KMS-11 (cell line): ENCODE data around the gene REEP5.
"Not testable (repeated sequence)": the region's sequence is repeated elsewhere in the genome, so short reads cannot be mapped to it uniquely, and the experiment has no call there.

Experiments used
- H2AFZ ChIP-seq: fragments of 200-600 bp; sonication (generic); 2 replicates; pipeline ENCODE4 v1.6.1; 2016; ENCODE audit warnings: antibody characterized with exemption, mixed run types, low read depth
- H3K27ac ChIP-seq: fragments of 200-600 bp; sonication (generic); 2 replicates; pipeline ENCODE4 v1.6.1; 2016; ENCODE audit warnings: mild to moderate bottlenecking, mixed run types
- H3K27me3 ChIP-seq: fragments of 200-600 bp; sonication (generic); 2 replicates; pipeline ENCODE4 v1.6.1; 2017; ENCODE audit warnings: mild to moderate bottlenecking, low read depth, mixed run types, moderate library complexity; ENCODE audit not compliant: insufficient read depth
- H3K36me3 ChIP-seq: fragments of 200-600 bp; sonication (generic); 2 replicates; pipeline ENCODE4 v1.6.1; 2017; ENCODE audit warnings: mild to moderate bottlenecking, mixed run types; ENCODE audit not compliant: insufficient read depth
- H3K4me1 ChIP-seq: fragments of 200-600 bp; sonication (generic); 2 replicates; pipeline ENCODE4 v1.6.1; 2016; ENCODE audit warnings: mild to moderate bottlenecking, low read depth, mixed run types; ENCODE audit not compliant: poor library complexity, severe bottlenecking
- H3K4me2 ChIP-seq: fragments of 200-600 bp; sonication (generic); 2 replicates; pipeline ENCODE4 v1.7.0; 2016; ENCODE audit warnings: mild to moderate bottlenecking, mixed run types
- H3K4me3 ChIP-seq: fragments of 200-600 bp; sonication (generic); IDR thresholded peaks from 2 replicates; pipeline ENCODE4 v1.6.1; 2017; ENCODE audit warnings: low read depth, low read length, mixed read lengths; ENCODE audit not compliant: insufficient read depth
- H3K79me2 ChIP-seq: fragments of 200-600 bp; sonication (generic); 2 replicates; pipeline ENCODE4 v1.6.1; 2016; ENCODE audit warnings: low read depth, mixed run types; ENCODE audit not compliant: insufficient read depth
- H3K9ac ChIP-seq: fragments of 200-600 bp; sonication (generic); 2 replicates; pipeline ENCODE4 v1.6.1; 2016; ENCODE audit warnings: mild to moderate bottlenecking, mixed run types
- H4K20me1 ChIP-seq: fragments of 200-600 bp; sonication (generic); 2 replicates; pipeline ENCODE4 v1.6.1; 2016; ENCODE audit warnings: mild to moderate bottlenecking, mixed run types; ENCODE audit not compliant: insufficient read depth
- TF ChIP-seq, protein P1 (sequence below): fragments of 200-600 bp; sonication (generic); conservative IDR thresholded peaks from 2 replicates; pipeline ENCODE4 v1.6.1; 2017; ENCODE audit warnings: low read depth, mild to moderate bottlenecking, antibody characterized with exemption, low read length, moderate library complexity, mixed read lengths

Gene REEP5

DNA sequence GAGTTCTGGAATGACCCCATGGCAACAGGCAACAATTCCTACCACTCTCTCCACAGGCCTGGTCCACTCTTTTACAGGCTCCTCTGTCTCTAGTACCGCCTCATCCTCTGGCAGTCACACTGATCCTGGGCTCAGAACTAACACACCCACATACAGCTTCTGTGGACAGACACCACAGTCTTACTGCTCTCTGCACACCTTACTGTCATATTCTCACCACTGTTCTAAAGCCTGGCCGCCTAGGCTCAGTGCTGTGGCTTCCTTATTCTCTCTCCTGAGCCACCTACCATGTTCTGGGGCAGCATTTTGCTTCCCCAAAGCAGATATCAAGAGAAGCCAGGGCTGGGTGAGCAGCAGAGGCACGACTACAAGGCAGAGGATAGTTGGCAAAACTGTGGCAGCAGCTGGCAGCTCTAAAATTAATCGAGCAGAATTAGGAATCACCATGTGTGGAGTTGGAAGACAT, 14.8 kb downstream of the REEP5 start:
- Histone ChIP-seq H3K27ac (no peak overlapping the region), H3K36me3 (no peaks in the 10 kb centered on the region), H3K4me3 (no peak overlapping the region), H3K79me2 (no peaks in the 10 kb centered on the region), H3K4me2 (no peak overlapping the region), H4K20me1 (no peaks in the 10 kb centered on the region), H3K9ac (no peak overlapping the region), H2AFZ (no peak overlapping the region), H3K27me3 (no peaks in the 10 kb centered on the region), H3K4me1 (no peaks in the 10 kb centered on the region)
- TF ChIP-seq, protein P1, sequence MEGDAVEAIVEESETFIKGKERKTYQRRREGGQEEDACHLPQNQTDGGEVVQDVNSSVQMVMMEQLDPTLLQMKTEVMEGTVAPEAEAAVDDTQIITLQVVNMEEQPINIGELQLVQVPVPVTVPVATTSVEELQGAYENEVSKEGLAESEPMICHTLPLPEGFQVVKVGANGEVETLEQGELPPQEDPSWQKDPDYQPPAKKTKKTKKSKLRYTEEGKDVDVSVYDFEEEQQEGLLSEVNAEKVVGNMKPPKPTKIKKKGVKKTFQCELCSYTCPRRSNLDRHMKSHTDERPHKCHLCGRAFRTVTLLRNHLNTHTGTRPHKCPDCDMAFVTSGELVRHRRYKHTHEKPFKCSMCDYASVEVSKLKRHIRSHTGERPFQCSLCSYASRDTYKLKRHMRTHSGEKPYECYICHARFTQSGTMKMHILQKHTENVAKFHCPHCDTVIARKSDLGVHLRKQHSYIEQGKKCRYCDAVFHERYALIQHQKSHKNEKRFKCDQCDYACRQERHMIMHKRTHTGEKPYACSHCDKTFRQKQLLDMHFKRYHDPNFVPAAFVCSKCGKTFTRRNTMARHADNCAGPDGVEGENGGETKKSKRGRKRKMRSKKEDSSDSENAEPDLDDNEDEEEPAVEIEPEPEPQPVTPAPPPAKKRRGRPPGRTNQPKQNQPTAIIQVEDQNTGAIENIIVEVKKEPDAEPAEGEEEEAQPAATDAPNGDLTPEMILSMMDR: no peak

DNA sequence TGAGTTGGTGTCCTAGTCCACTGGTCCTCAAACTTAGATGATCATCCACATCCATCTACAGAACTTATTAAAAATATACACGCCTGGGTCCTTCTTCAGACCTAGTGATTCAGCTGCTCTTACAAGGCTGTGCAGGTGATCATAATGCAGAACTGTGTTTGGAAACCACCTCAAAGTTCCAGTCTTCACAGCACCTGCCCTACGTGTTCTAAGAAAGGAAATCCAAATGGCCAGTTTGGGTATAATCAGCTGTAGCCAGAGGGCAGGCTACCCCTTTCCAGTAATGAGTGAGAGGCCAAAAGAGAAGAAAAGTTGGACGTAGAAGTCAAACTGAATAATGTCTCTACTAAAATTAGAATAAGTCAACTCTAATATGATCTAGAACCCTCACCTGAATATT, 15.4 kb downstream of the REEP5 start:
- Histone ChIP-seq H4K20me1 (no peaks in the 10 kb centered on the region), H3K9ac (no peak overlapping the region), H3K36me3 (no peaks in the 10 kb centered on the region), H3K4me2 (no peak overlapping the region), H3K79me2 (no peaks in the 10 kb centered on the region), H3K27ac (no peak overlapping the region), H2AFZ (no peak overlapping the region), H3K4me3 (no peak overlapping the region), H3K27me3 (no peaks in the 10 kb centered on the region), H3K4me1 (no peaks in the 10 kb centered on the region)
- TF ChIP-seq, protein P1: no peak

DNA sequence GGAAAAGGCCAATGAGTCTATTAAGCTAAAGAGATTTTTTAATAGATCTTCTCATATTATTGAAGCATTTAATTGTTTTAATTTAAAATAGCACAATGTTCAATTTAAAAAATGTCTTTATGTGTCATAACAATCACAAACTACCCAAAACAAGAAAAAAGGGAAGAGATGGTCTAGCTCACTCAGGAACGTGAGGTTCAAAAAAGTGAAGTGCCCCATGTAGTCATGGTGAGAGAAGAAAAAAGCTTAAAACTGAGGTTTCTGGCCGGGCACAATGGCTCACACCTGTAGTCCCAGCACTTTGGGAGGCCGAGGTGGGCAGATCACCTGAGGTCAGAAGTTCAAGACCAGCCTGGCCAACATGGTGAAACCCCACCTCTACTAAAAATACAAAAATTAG, 17.0 kb downstream of the REEP5 start:
- not testable (repeated sequence) for H3K27me3 ChIP-seq, H4K20me1 ChIP-seq, H3K4me3 ChIP-seq, H3K4me1 ChIP-seq, H3K79me2 ChIP-seq, H3K9ac ChIP-seq, H3K36me3 ChIP-seq, H2AFZ ChIP-seq, H3K4me2 ChIP-seq, H3K27ac ChIP-seq

DNA sequence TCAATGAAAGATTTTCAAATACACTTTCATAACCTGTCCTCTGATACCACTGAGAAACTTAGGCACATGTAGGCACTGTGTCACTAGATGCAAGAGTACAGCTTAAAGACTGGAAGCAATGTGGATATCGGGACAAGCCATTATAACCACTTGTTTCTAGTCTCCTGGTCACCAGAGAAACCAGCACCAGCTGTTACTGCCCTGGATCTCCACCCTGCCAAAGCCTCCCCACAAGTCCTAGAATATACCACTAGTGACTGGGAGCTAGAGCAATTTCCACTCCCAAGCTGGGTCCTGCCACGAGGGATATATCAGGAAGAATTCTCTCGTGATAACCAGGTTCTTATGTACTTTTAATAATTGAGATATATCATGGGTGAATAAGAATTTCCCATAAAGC, 19.5 kb downstream of the REEP5 start:
- H3K4me1 ChIP-seq: no peaks in the 10 kb centered on the region
- TF ChIP-seq, protein P1: no peak
- H3K79me2 ChIP-seq: no peaks in the 10 kb centered on the region
- no peaks in the 10 kb centered on the region for H3K36me3 ChIP-seq
- H3K4me2 ChIP-seq: no peak overlapping the region
- H3K9ac ChIP-seq: no peak overlapping the region
- H3K4me3 ChIP-seq: no peak overlapping the region
- H3K27ac ChIP-seq: no peak overlapping the region
- H2AFZ ChIP-seq: no peak overlapping the region
- no peaks in the 10 kb centered on the region for H4K20me1 ChIP-seq
- no peaks in the 10 kb centered on the region for H3K27me3 ChIP-seq

DNA sequence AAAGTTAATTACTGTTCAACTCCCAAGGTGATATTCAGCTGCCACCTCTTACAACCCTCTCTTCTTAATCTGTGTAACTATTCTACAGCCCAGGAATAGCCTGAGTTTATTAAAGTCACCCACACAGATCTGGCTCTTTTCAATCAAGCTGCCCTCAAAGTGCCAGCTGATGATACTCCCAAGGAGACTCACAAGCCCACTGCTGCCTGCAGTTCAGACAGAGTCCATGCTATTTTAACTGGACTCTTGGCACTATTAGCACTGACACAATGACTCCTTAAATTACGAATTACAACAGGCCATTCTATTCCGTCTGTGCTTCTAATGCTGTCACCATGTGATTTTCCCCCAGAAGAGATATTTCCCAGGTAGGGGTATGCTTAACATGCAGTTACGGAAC, 26.3 kb downstream of the REEP5 start:
- H3K36me3 ChIP-seq: no peaks in the 10 kb centered on the region
- TF ChIP-seq, protein P1: no peak
- H3K79me2 ChIP-seq: no peaks in the 10 kb centered on the region
- no peaks in the 10 kb centered on the region for H3K27me3 ChIP-seq
- no peak overlapping the region for H3K4me3 ChIP-seq
- no peak overlapping the region for H3K9ac ChIP-seq
- no peak overlapping the region for H2AFZ ChIP-seq
- H3K4me2 ChIP-seq: no peak overlapping the region
- no peak overlapping the region for H3K27ac ChIP-seq
- H4K20me1 ChIP-seq: no peaks in the 10 kb centered on the region
- H3K4me1 ChIP-seq: peaks cover 16% of the 10 kb centered on the region
